ENCODE results near the gene EMSY. TPM values are rescaled to one million over a fixed set of nuclear protein-coding genes. Genes with fewer than 3 reads are reported as not detected.

EMSY gene
- total and polyA plus RNA-seq, 2 of the 13 experiments (the other 11 are each of a cell fraction or from before 2014, with no cell fraction given): 11.6 to 18.5 TPM

DNA sequence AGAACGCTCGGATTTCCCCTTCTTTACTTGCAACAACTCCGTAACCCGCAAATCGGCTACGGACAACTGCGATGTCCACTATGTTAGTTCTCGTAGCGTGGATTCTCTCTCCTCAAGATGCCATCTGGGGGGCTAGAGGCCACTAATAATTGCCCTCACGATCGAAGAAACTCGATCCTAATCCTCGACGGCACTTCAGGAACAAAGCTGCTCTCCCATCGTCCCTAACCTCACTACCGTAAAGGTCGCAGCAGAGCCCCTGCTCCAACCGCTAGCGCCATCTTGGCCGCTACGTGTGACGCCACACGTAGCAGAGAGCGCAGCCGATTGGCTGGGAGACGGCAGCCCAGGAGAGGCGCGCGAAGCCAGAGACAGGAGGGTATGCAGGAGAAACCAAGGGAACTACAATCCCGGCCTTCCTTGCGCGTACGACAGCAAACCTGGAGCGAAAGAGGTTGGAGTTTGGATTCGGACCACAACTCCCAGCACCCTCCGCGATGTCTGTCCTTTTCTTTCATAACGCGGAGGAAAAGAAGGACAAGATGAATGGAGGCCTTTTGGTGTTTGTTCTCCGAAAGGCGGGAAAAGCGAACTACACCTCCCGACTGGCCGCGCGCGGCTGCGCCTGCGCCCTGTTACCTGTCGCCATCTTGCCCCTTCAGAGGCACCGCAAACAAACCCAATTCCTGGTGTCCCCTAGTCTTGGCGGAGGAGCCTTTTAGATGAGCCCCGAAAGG lies at the start of gene EMSY (continued):
- TF ChIP-seq, protein P1, sequence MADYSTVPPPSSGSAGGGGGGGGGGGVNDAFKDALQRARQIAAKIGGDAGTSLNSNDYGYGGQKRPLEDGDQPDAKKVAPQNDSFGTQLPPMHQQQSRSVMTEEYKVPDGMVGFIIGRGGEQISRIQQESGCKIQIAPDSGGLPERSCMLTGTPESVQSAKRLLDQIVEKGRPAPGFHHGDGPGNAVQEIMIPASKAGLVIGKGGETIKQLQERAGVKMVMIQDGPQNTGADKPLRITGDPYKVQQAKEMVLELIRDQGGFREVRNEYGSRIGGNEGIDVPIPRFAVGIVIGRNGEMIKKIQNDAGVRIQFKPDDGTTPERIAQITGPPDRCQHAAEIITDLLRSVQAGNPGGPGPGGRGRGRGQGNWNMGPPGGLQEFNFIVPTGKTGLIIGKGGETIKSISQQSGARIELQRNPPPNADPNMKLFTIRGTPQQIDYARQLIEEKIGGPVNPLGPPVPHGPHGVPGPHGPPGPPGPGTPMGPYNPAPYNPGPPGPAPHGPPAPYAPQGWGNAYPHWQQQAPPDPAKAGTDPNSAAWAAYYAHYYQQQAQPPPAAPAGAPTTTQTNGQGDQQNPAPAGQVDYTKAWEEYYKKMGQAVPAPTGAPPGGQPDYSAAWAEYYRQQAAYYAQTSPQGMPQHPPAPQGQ (CRISPR knock-in tag; IDR thresholded peaks at IDR 0.05; ENCODE audit: borderline replicate concordance): no peak
- TF ChIP-seq ZFP62 (CRISPR knock-in tag; IDR thresholded peaks at IDR 0.05) (no peak), XBP1 (CRISPR knock-in tag; IDR thresholded peaks at IDR 0.05) (no peak), PHF20 (CRISPR knock-in tag; IDR thresholded peaks at IDR 0.05) (peak; percentile 70), HIVEP1 (CRISPR knock-in tag; IDR thresholded peaks at IDR 0.05) (peak; percentile 68; the same call in 1 of the 2 replicates), SRY (CRISPR knock-in tag; IDR thresholded peaks at IDR 0.05) (0 out of 2 replicates have a peak, but pooled peaks have one; percentile 27), ZNF674 (CRISPR knock-in tag; IDR thresholded peaks at IDR 0.05; ENCODE audit: low read depth) (no peak), ZNF496 (CRISPR knock-in tag; IDR thresholded peaks at IDR 0.05; ENCODE audit: insufficient replicate concordance) (no peak), IKZF1 (IDR thresholded peaks at IDR 0.05) (no peak), U2AF2 (IDR thresholded peaks at IDR 0.05; ENCODE audit: low read depth, low read length) (no peak), STAT6 (CRISPR knock-in tag; IDR thresholded peaks at IDR 0.05; ENCODE audit: borderline replicate concordance) (peak; percentile 29; the same call in 1 of the 2 replicates), CBFB (CRISPR knock-in tag; IDR thresholded peaks at IDR 0.05) (peak; percentile 64), ZBTB4 (CRISPR knock-in tag; IDR thresholded peaks at IDR 0.05; ENCODE audit: borderline replicate concordance) (0 out of 2 replicates have a peak, but pooled peaks have one; percentile 31)
- TF ChIP-seq, protein P2, sequence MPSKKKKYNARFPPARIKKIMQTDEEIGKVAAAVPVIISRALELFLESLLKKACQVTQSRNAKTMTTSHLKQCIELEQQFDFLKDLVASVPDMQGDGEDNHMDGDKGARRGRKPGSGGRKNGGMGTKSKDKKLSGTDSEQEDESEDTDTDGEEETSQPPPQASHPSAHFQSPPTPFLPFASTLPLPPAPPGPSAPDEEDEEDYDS (CRISPR knock-in tag; IDR thresholded peaks at IDR 0.05): peak; percentile 88
- TF ChIP-seq, protein P3, sequence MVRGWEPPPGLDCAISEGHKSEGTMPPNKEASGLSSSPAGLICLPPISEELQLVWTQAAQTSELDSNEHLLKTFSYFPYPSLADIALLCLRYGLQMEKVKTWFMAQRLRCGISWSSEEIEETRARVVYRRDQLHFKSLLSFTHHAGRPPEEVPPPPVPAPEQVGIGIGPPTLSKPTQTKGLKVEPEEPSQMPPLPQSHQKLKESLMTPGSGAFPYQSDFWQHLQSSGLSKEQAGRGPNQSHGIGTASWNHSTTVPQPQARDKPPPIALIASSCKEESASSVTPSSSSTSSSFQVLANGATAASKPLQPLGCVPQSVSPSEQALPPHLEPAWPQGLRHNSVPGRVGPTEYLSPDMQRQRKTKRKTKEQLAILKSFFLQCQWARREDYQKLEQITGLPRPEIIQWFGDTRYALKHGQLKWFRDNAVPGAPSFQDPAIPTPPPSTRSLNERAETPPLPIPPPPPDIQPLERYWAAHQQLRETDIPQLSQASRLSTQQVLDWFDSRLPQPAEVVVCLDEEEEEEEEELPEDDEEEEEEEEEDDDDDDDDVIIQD (CRISPR knock-in tag; IDR thresholded peaks at IDR 0.05; ENCODE audit: low read depth): peak; percentile 25; the same call in 1 of the 2 replicates
- TF ChIP-seq, protein P4, sequence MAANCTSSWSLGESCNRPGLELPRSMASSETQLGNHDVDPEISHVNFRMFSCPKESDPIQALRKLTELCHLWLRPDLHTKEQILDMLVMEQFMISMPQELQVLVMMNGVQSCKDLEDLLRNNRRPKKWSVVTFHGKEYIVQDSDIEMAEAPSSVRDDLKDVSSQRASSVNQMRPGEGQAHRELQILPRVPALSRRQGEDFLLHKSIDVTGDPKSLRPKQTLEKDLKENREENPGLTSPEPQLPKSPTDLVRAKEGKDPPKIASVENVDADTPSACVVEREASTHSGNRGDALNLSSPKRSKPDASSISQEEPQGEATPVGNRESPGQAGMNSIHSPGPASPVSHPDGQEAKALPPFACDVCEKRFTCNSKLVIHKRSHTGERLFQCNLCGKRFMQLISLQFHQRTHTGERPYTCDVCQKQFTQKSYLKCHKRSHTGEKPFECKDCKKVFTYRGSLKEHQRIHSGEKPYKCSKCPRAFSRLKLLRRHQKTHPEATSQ (CRISPR knock-in tag; IDR thresholded peaks at IDR 0.05; ENCODE audit: borderline replicate concordance): no peak; the same call in 1 of the 2 replicates
